IMR-90 (cell line): Measurements from ENCODE around the gene KRTAP4-9. TPM values are rescaled to one million over a fixed set of nuclear protein-coding genes. Genes with fewer than 3 reads are reported as not detected.
"Not testable (repeated sequence)": the region's sequence is repeated elsewhere in the genome, so short reads cannot be mapped to it uniquely, and the experiment has no call there.

Source experiments
- ATAC-seq: fragments of 200-7000 bp; cut with Tn5 transposase; 2 replicates; pipeline ENCODE4 v1.9.1; 2020; ENCODE audit warnings: low read depth, mild to moderate bottlenecking, moderate library complexity
- BruUV-seq: library from RNA; stranded (reverse); fragments of 400-500 nt; replicated peaks from 2 replicates; lab custom pipeline; 2021; lab: Mats Ljungman, UMichigan
- CTCF ChIA-PET: fragments of 300-600 bp; formaldehyde crosslinking; extraction: SDS; loops from one replicate; lab custom pipeline; 2021; ENCODE audit warnings: antibody characterized with exemption; lab: Yijun Ruan, JAX
- POLR2A ChIA-PET: fragments of 300-600 bp; sonication (Branson Sonifier 250); formaldehyde crosslinking; loops from one replicate; lab custom pipeline; 2022; ENCODE audit warnings: antibody characterized with exemption; ENCODE audit not compliant: unreplicated experiment; lab: Charles Lee
- DNase-seq: peaks from one replicate; pipeline ENCODE4 v3.0.0; 2013
- H2AFZ ChIP-seq: replicated peaks from 2 replicates; pipeline ENCODE3; 2013; ENCODE audit warnings: low read length, mild to moderate bottlenecking; ENCODE audit not compliant: poor library complexity
- H2AK5ac ChIP-seq: 2 replicates; pipeline ENCODE4 v1.6.1; 2013; ENCODE audit warnings: low read depth, low read length, inconsistent platforms
- H2AK9ac ChIP-seq: replicated peaks from 2 replicates; pipeline ENCODE3; 2013; ENCODE audit warnings: mild to moderate bottlenecking, low read depth, low read length, moderate library complexity; ENCODE audit not compliant: poor library complexity
- H2BK120ac ChIP-seq: 2 replicates; pipeline ENCODE4 v1.6.1; 2013; ENCODE audit warnings: low read depth, low read length, inconsistent platforms
- H2BK15ac ChIP-seq: 3 replicates; pipeline ENCODE4 v1.6.1; 2013; ENCODE audit warnings: low read depth, low read length, inconsistent platforms
- H2BK20ac ChIP-seq: 2 replicates; pipeline ENCODE4 v1.6.1; 2013; ENCODE audit warnings: low read depth, mild to moderate bottlenecking, inconsistent platforms, low read length, moderate library complexity
- H2BK5ac ChIP-seq: 2 replicates; pipeline ENCODE4 v1.6.1; 2013; ENCODE audit warnings: mild to moderate bottlenecking, low read depth, low read length, inconsistent platforms; ENCODE audit not compliant: poor library complexity, severe bottlenecking
- H3K14ac ChIP-seq: replicated peaks from 2 replicates; pipeline ENCODE4 v1.6.1; 2013; ENCODE audit warnings: low read depth, low read length, inconsistent platforms
- H3K18ac ChIP-seq: 2 replicates; pipeline ENCODE4 v1.6.1; 2013; ENCODE audit warnings: low read depth, low read length, control low read depth
- H3K23ac ChIP-seq: 2 replicates; pipeline ENCODE4 v1.6.1; 2013; ENCODE audit warnings: low read depth, low read length, inconsistent platforms
- H3K27ac ChIP-seq: 2 replicates; pipeline ENCODE4 v1.5.1; 2013; ENCODE audit warnings: mild to moderate bottlenecking, control low read depth, low read length; ENCODE audit not compliant: insufficient read depth
- H3K27me3 ChIP-seq: 2 replicates; pipeline ENCODE4 v1.6.1; 2013; ENCODE audit warnings: low read length; ENCODE audit not compliant: control insufficient read depth, insufficient read depth
- H3K36me3 ChIP-seq: 2 replicates; pipeline ENCODE4 v1.6.1; 2013; ENCODE audit warnings: low read length, mixed read lengths; ENCODE audit not compliant: control insufficient read depth, insufficient read depth
- H3K4ac ChIP-seq: 2 replicates; pipeline ENCODE4 v1.6.1; 2013; ENCODE audit warnings: low read depth, low read length, inconsistent platforms
- H3K4me1 ChIP-seq: 2 replicates; pipeline ENCODE4 v1.6.1; 2013; ENCODE audit warnings: low read length, mixed read lengths; ENCODE audit not compliant: control insufficient read depth, insufficient read depth
- H3K4me2 ChIP-seq: 2 replicates; pipeline ENCODE4 v1.6.1; 2013; ENCODE audit warnings: low read depth, mild to moderate bottlenecking, control low read depth, low read length, moderate library complexity
- H3K4me3 ChIP-seq: 2 replicates; pipeline ENCODE4 v1.5.1; 2013; ENCODE audit warnings: low read depth, mild to moderate bottlenecking, control low read depth, low read length, moderate library complexity; ENCODE audit not compliant: insufficient read depth
- H3K56ac ChIP-seq: 2 replicates; pipeline ENCODE4 v1.6.1; 2013; ENCODE audit warnings: low read length, inconsistent platforms; ENCODE audit not compliant: insufficient read depth; ENCODE audit errors: extremely low read depth
- H3K79me1 ChIP-seq, 2 experiments: 2 replicates each; pipeline ENCODE4 v1.6.1; 2013; ENCODE audit warnings: low read length in 2 of 2, inconsistent platforms in 1 of 2, low read depth in 1 of 2
- H3K9ac ChIP-seq: 2 replicates; pipeline ENCODE4 v1.6.1; 2013; ENCODE audit warnings: low read depth, low read length, control low read depth
- H3K9me1 ChIP-seq: 2 replicates; pipeline ENCODE4 v1.6.1; 2013; ENCODE audit warnings: low read length, inconsistent platforms; ENCODE audit not compliant: insufficient read depth
- H3K9me3 ChIP-seq: 2 replicates; pipeline ENCODE4 v1.6.1; 2013; ENCODE audit warnings: low read length; ENCODE audit not compliant: control insufficient read depth, insufficient read depth
- H4K20me1 ChIP-seq: 2 replicates; pipeline ENCODE4 v1.6.1; 2013; ENCODE audit warnings: low read length, inconsistent platforms; ENCODE audit not compliant: insufficient read depth
- H4K5ac ChIP-seq: 2 replicates; pipeline ENCODE4 v1.6.1; 2013; ENCODE audit warnings: mild to moderate bottlenecking, low read depth, low read length, control low read depth
- H4K8ac ChIP-seq, 2 experiments: 2 replicates each; pipeline ENCODE4 v1.6.1; 2013; ENCODE audit warnings: low read depth in 2 of 2, low read length in 2 of 2, control low read depth in 1 of 2, inconsistent platforms in 1 of 2
- H4K91ac ChIP-seq: 2 replicates; pipeline ENCODE4 v1.6.1; 2013; ENCODE audit warnings: low read depth, low read length, inconsistent platforms; ENCODE audit not compliant: insufficient read depth
- BHLHE40 ChIP-seq: fragments of 150-350 bp; IDR thresholded peaks from 2 replicates; pipeline ENCODE4 v1.6.1; 2016; ENCODE audit warnings: mild to moderate bottlenecking, low read depth, low read length
- MAFK ChIP-seq: IDR thresholded peaks from 2 replicates; pipeline ENCODE4 v1.6.1; 2012; ENCODE audit warnings: low read depth, low read length, improper control_type of control experiment
- MXI1 ChIP-seq: IDR thresholded peaks from 2 replicates; pipeline ENCODE4 v1.6.1; 2012; ENCODE audit warnings: low read depth, mild to moderate bottlenecking, low read length, moderate library complexity, borderline replicate concordance
- WGBS, 2 experiments: methylation state at CpG; one replicate each; pipeline versions ENCODE4 v1.1.5 to v1.1.7; 2013; ENCODE audit warnings: missing lambda C conversion rate in 2 of 2; ENCODE audit not compliant: insufficient read length in 1 of 2; ENCODE audit errors: extremely low coverage in 2 of 2; 5-methylcytosine and 5-hydroxymethylcytosine counted together
- dilution Hi-C: fragments of 300-500 bp; cut with HindIII; formaldehyde crosslinking; loops from one replicate; pipeline ENCODE4 v1.14.3; 2018; ENCODE audit warnings: low sequenced_read_pairs; ENCODE audit not compliant: unreplicated experiment
- in situ Hi-C: fragments of 300-500 bp; cut with MboI; formaldehyde crosslinking; loops from 3 replicates; pipeline ENCODE4 v1.14.3; 2019; ENCODE audit warnings: low sequenced_read_pairs, inconsistent platforms, mixed read lengths
- intact Hi-C: fragments of 100-400 bp; cut with micrococcal nuclease; formaldehyde crosslinking; loops from 2 replicates; pipeline ENCODE4 v1.10.0; 2022
- polyA plus RNA-seq, 3 experiments: library from polyadenylated mRNA; depleted of rRNA; stranded (reverse); fragments of >200 nt; gene quantifications; 2 replicates each; pipeline ENCODE4 v1.2.3, GENCODE V29; 2012; ENCODE audit warnings: low replicate concordance in 1 of 3
- total RNA-seq: library from RNA; depleted of rRNA; stranded (reverse); fragments of >200 nt; gene quantifications from 2 replicates; pipeline ENCODE4 v1.2.3, GENCODE V29; 2012

The KRTAP4-9 gene
- total and polyA plus RNA-seq, 2 of the 4 experiments (the other 2 are of a cell fraction): 0.24 TPM; not detected in 1

GRCh38 chr17:41099682-41100480 lies 5.3 kb upstream of the KRTAP4-9 start:
- H2AK9ac ChIP-seq, intact Hi-C loops, H4K5ac ChIP-seq, H3K9me3 ChIP-seq, H4K91ac ChIP-seq, H3K4me3 ChIP-seq, H3K9ac ChIP-seq, dilution Hi-C loops, in situ Hi-C loops, H3K9me1 ChIP-seq, H3K79me1 ChIP-seq, BruUV-seq, POLR2A ChIA-PET, H3K23ac ChIP-seq, H3K56ac ChIP-seq, H3K27me3 ChIP-seq, H4K20me1 ChIP-seq, H3K36me3 ChIP-seq, H2AK5ac ChIP-seq, H2AFZ ChIP-seq, CTCF ChIA-PET, H3K27ac ChIP-seq, H3K4me2 ChIP-seq, H3K4me1 ChIP-seq: not testable (repeated sequence)
- Histone ChIP-seq H3K14ac (peak overlapping the region; percentile 83), H3K18ac (peak overlapping the region; percentile 64; the same call in 1 of the 2 replicates), H4K8ac (peak overlapping the region; percentile 1 to 81; a peak in 3 of 4 replicates), H2BK5ac (peak overlapping the region; percentile 43), H2BK20ac (peak overlapping the region; percentile 64), H3K4ac (peak overlapping the region; percentile 78), H2BK120ac (peak overlapping the region; percentile 85), H2BK15ac (peak overlapping the region; percentile 23; the same call in 1 of the 3 replicates)
- peak; percentile 81 for DNase-seq
- no CpG with 5 or more reads among the region's 7 CpGs for WGBS, 2 experiments
- TF ChIP-seq MXI1 (peak; percentile 87), BHLHE40 (peak; percentile 90), MAFK (peak; percentile 26; the same call in 1 of the 2 replicates)
- ATAC-seq: peak; percentile 38
